Measurements from ENCODE around the gene DPP6. TPM values are rescaled to one million over a fixed set of nuclear protein-coding genes. Genes with fewer than 3 reads are reported as not detected.

Gene DPP6
- total RNA-seq, 1 experiment from 2014 or later = not detected

DNA sequence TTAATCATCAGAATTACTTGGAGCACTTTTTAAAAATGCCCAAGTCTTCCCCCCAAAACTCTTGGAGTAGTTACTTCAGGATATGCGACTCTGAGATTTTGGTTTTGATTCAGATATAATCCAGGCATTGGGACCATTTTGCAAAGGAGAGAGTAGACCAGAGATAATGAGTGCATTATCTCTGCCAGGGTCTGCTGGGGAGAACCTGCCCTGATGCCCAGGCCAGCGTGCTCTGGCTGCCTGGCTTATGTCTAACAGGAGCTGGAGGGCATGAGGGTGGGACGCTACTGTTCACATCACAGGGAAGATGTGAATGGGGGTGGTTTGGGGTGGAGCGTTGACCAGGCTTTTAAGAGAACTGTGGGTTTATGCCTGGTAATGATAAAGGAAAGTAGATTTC is 336.2 kb downstream of the DPP6 start:
- intact Hi-C loops (cut with micrococcal nuclease; ENCODE audit: unreplicated experiment) (no loop called here), in situ Hi-C loops (cut with HindIII; ENCODE audit: low pct_unique_long_range_greater_than_20kb, low sequenced_read_pairs) (no loop called here)
- POLR2A ChIA-PET = no interaction called here
- Histone ChIP-seq H3K9me3 (ENCODE audit: control insufficient read depth, insufficient read depth, low read depth, low read length) (no peaks in the 10 kb centered on the region), H3K4me1 (ENCODE audit: control insufficient read depth, insufficient read depth, low read length) (no peaks in the 10 kb centered on the region), H3K27ac (ENCODE audit: low read length) (no peak overlapping the region), H3K27me3 (ENCODE audit: control insufficient read depth, insufficient read depth, low read length) (peaks cover 7% of the 10 kb centered on the region; the same call in 1 of the 2 replicates), H3K4me3 (ENCODE audit: low read depth in 2 of 2, low read length in 2 of 2) (no peak overlapping the region), H3K36me3 (ENCODE audit: control insufficient read depth, insufficient read depth, low read length) (no peaks in the 10 kb centered on the region)
- CTCF ChIA-PET = no interaction called here
- TF ChIP-seq TCF7L2 (IDR thresholded peaks at IDR 0.05; ENCODE audit: low read depth, low read length) (no peak), SIN3A (IDR thresholded peaks at IDR 0.05; ENCODE audit: borderline replicate concordance, insufficient read depth, low read depth, low read length) (no peak), POLR2AphosphoS5 (IDR thresholded peaks at IDR 0.05; ENCODE audit: low read depth, low read length) (no peak)
- TF ChIP-seq, protein P1, sequence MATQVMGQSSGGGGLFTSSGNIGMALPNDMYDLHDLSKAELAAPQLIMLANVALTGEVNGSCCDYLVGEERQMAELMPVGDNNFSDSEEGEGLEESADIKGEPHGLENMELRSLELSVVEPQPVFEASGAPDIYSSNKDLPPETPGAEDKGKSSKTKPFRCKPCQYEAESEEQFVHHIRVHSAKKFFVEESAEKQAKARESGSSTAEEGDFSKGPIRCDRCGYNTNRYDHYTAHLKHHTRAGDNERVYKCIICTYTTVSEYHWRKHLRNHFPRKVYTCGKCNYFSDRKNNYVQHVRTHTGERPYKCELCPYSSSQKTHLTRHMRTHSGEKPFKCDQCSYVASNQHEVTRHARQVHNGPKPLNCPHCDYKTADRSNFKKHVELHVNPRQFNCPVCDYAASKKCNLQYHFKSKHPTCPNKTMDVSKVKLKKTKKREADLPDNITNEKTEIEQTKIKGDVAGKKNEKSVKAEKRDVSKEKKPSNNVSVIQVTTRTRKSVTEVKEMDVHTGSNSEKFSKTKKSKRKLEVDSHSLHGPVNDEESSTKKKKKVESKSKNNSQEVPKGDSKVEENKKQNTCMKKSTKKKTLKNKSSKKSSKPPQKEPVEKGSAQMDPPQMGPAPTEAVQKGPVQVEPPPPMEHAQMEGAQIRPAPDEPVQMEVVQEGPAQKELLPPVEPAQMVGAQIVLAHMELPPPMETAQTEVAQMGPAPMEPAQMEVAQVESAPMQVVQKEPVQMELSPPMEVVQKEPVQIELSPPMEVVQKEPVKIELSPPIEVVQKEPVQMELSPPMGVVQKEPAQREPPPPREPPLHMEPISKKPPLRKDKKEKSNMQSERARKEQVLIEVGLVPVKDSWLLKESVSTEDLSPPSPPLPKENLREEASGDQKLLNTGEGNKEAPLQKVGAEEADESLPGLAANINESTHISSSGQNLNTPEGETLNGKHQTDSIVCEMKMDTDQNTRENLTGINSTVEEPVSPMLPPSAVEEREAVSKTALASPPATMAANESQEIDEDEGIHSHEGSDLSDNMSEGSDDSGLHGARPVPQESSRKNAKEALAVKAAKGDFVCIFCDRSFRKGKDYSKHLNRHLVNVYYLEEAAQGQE (IDR thresholded peaks at IDR 0.05; ENCODE audit: insufficient read depth in 1 of 2, low read depth in 2 of 2, low read length in 1 of 2) = no peak
- TF ChIP-seq, protein P2, sequence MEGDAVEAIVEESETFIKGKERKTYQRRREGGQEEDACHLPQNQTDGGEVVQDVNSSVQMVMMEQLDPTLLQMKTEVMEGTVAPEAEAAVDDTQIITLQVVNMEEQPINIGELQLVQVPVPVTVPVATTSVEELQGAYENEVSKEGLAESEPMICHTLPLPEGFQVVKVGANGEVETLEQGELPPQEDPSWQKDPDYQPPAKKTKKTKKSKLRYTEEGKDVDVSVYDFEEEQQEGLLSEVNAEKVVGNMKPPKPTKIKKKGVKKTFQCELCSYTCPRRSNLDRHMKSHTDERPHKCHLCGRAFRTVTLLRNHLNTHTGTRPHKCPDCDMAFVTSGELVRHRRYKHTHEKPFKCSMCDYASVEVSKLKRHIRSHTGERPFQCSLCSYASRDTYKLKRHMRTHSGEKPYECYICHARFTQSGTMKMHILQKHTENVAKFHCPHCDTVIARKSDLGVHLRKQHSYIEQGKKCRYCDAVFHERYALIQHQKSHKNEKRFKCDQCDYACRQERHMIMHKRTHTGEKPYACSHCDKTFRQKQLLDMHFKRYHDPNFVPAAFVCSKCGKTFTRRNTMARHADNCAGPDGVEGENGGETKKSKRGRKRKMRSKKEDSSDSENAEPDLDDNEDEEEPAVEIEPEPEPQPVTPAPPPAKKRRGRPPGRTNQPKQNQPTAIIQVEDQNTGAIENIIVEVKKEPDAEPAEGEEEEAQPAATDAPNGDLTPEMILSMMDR (IDR thresholded peaks at IDR 0.05) = no peak
- BruUV-seq (replicated peaks) = no TSS peak
- ATAC-seq (no peak), DNase-seq (ENCODE audit: low read depth, low spot score) (no peak)

DNA sequence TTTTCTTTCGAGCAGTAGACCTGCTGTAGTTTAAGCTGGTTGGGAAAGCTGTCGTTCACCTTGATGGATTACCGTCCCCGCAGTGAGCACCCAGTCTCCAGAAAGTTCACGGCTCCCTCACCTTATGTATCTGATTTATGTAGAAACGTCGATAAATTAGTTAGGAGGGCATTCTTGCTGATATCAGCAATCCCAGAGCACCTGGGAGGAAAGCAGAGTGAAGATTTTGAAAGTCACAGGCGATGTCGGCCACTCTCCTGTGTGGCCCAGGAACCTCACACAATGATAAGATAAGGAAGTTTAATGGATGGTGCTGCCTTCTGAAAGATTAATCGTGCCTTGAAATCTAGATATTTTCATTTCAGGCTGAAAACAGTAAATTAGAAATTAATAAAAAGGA is 336.8 kb downstream of the DPP6 start:
- BruUV-seq (replicated peaks) = no TSS peak
- POLR2A ChIA-PET = no interaction called here
- H3K27me3 ChIP-seq (ENCODE audit: control insufficient read depth, insufficient read depth, low read length) = peaks cover 7% of the 10 kb centered on the region; the same call in 1 of the 2 replicates
- DNase-seq (ENCODE audit: low read depth, low spot score) (no peak), ATAC-seq (no peak)
- no peak overlapping the region for H3K27ac ChIP-seq (ENCODE audit: low read length)
- no peaks in the 10 kb centered on the region for H3K4me1 ChIP-seq (ENCODE audit: control insufficient read depth, insufficient read depth, low read length)
- TF ChIP-seq SIN3A (IDR thresholded peaks at IDR 0.05; ENCODE audit: borderline replicate concordance, insufficient read depth, low read depth, low read length) = no peak
- TF ChIP-seq POLR2AphosphoS5 (IDR thresholded peaks at IDR 0.05; ENCODE audit: low read depth, low read length) = no peak
- TF ChIP-seq, protein P1 (IDR thresholded peaks at IDR 0.05; ENCODE audit: insufficient read depth in 1 of 2, low read depth in 2 of 2, low read length in 1 of 2) = no peak
- TF ChIP-seq TCF7L2 (IDR thresholded peaks at IDR 0.05; ENCODE audit: low read depth, low read length) = no peak
- TF ChIP-seq, protein P2 (IDR thresholded peaks at IDR 0.05) = no peak
- H3K4me3 ChIP-seq (ENCODE audit: low read depth in 2 of 2, low read length in 2 of 2) = no peak overlapping the region
- CTCF ChIA-PET = no interaction called here
- in situ Hi-C loops (cut with HindIII; ENCODE audit: low pct_unique_long_range_greater_than_20kb, low sequenced_read_pairs) = no loop called here
- intact Hi-C loops (cut with micrococcal nuclease; ENCODE audit: unreplicated experiment) = no loop called here
- no peaks in the 10 kb centered on the region for H3K36me3 ChIP-seq (ENCODE audit: control insufficient read depth, insufficient read depth, low read length)
- H3K9me3 ChIP-seq (ENCODE audit: control insufficient read depth, insufficient read depth, low read depth, low read length) = no peaks in the 10 kb centered on the region

All from Panc1 (cell line).